NCI-H2196 treated with DMSO at 0.1 percent for 48 hours (cell line): Measurements from ENCODE around the gene RABGAP1.

Experiments used
- DNase-seq: peaks from one replicate; lab custom pipeline; 2025; ENCODE audit not compliant: unreplicated experiment; lab: John Stamatoyannopoulos, UW

RABGAP1 gene

DNA sequence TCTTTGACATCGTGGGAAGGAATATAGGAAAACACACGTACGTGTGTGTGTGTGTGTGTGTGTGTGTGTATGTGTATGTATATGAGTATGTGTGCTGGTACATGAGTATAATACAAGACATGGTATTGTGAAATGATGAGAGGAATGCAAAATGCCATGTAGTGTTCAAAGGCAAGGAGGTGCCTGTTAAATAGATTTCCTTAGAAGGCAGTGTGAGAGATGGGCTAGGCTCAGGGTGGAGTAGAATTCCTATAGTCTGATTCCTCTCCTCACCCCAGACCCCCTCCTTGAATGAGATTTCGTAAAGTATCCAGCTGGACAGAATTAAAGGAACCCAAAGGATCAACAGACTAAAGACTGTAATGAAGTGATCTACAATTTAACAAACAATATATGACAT, 103.8 kb downstream of the RABGAP1 start:
- no peak for DNase-seq

- DNase-seq: no peak
Observed at GRCh38 chr9:123046406-123047195, 105.8 kb downstream of the RABGAP1 start.

DNA sequence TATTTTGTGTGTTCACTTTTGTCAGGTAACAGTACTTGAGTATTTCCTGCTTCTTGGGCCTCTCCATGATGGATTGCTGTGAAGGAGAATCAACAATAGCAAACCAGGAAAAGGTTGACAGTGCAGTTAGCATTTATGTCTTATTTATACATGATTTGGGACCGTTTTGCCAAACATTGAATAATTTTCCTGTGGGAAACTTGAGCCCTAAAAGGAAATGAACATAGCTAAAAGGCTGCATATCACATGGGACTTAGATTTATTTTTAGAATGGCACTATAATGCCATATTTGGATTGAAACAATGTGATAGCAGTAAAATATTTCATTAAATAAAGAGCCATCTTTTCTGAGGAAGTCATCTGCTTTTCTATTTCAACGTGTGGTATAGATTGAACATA, 107.9 kb downstream of the RABGAP1 start:
- no peak for DNase-seq

GRCh38 chr9:123049589-123050222, 108.9 kb downstream of the RABGAP1 start:
- DNase-seq: no peak

- DNase-seq: no peak
Observed at GRCh38 chr9:123053046-123053445, 112.2 kb downstream of the RABGAP1 start.

- DNase-seq: no peak
Observed at GRCh38 chr9:123053711-123054110, 112.9 kb downstream of the RABGAP1 start.

- no peak for DNase-seq
Observed at GRCh38 chr9:123058834-123059233, 118.0 kb downstream of the RABGAP1 start.

- DNase-seq: no peak
Observed at GRCh38 chr9:123059472-123060220, 118.8 kb downstream of the RABGAP1 start.

GRCh38 chr9:123061216-123061615, 120.4 kb downstream of the RABGAP1 start:
- no peak for DNase-seq

DNA sequence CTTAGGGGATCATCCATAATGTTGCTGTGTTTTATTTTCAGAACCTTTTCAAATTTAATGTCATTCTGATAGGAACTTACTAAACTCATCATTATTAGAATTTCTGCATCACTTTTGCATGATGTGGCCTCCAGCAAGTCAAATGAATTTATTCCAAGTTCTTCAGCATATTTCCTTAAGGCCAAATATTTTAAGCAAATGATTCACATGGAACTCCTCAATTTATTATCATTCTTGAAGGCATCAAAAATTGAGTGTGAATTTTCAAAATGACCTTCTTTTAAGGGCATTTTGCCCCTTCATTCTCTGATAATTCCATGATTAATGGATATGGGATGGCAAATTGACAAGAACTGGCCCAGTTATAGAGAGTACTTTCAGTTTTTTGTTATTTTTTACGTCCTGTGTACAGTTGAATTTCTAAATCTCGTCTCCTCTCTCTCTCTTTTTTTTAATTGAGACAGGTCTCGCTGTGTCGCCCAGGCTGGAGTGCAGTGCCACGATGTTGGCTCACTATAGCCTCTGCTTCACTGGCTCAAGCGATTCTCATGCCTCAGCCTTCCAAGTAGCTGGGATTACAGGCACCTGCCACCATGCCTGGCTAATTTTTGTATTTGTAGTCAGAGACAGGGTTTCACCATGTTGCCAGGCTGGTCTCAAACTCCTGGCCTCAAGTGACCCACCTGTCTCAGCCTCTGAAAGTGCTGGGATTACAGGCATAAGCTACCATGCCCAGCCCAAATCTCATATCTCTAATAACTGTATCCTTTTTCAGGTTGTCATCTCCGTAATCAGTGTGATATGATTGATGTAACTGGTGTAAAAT, 121.7 kb downstream of the RABGAP1 start:
- no peak for DNase-seq

GRCh38 chr9:123063177-123063598, 122.4 kb downstream of the RABGAP1 start:
- DNase-seq: no peak

- no peak for DNase-seq
Observed at GRCh38 chr9:123063896-123064295, 123.1 kb downstream of the RABGAP1 start.

DNA sequence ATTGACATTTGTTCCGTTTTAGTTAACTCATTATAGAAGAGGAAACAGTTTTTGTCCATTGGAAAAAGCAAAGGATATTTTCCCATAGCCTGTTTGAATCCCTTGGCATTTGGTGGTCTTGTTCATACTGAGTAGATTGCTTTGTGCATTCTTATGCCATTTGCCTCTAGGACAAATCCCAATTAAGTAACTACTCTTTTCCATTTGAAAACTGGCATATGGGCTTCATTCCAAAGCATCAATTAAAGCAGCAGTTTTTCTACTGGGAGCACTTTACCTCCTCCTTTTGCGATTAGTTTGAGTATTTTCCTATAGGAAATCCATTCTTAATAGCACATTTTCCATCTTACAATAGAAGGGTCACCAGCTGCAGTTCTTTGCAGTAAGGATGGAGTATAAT, 123.9 kb downstream of the RABGAP1 start:
- DNase-seq: no peak

GRCh38 chr9:123065196-123065595, 124.4 kb downstream of the RABGAP1 start:
- no peak for DNase-seq

GRCh38 chr9:123067136-123067535, 126.3 kb downstream of the RABGAP1 start:
- DNase-seq: no peak

DNA sequence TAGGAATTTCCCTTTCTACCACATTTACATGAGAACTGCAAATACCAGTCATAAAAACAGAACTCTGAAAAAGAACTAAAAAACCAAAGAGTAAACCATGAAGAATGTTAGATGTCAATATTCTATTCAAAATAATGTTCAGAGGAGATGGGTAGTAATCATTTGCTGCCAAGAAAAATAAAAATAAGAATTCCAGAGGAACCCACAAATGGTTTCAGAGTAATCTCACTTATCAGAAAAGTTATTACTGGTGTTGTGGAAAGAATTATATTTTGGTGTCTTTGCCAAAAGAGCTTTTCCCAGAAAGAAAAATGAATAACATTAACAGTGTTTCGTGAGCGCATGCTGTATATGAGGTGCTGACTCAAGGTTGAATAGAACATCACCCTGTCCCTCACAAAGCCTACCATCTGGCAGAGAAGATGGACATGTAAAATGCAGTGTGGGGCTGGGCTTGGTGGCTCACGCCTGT, 128.2 kb downstream of the RABGAP1 start:
- no peak for DNase-seq

- DNase-seq: no peak
Observed at GRCh38 chr9:123070198-123070597, 129.4 kb downstream of the RABGAP1 start.

DNA sequence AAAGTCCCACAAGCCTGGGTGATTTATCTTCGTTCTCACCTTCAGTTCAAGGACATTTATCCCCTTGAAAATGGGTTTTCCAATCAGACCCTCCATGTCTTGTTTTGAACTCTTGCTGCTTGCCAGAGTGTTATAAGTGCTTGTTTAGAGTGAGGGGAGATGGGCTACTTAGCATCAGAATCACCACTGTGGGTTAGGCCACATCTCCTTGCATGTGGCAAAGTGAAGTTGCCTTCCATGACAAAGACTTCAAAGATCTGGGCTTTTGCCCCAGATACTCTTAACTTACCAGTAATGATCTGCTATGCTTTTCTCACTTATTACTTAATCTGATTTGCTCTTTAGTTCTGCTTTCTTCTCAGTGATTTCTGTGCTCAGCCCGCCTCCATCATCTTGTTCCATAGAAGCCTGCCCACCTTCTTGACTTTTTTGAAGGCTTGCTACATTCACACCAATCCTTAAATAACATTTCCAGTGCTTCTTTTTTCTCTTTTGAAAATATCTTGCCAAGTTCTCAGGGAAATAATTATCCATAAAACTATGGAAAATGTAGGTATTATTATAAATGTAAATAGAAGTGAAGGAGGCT, 131.7 kb downstream of the RABGAP1 start:
- no peak for DNase-seq

- DNase-seq: no peak
Observed at GRCh38 chr9:123073441-123073840, 132.6 kb downstream of the RABGAP1 start.

GRCh38 chr9:123073991-123074422, 133.2 kb downstream of the RABGAP1 start:
- no peak for DNase-seq
